IMR-90 (cell line): ENCODE data around the gene ERVW-1. TPM values are rescaled to one million over a fixed set of nuclear protein-coding genes. Genes with fewer than 3 reads are reported as not detected.

Source experiments
- ATAC-seq: fragments of 200-7000 bp; cut with Tn5 transposase; 2 replicates; pipeline ENCODE4 v1.9.1; 2020; ENCODE audit warnings: low read depth, mild to moderate bottlenecking, moderate library complexity
- BruUV-seq: library from RNA; stranded (reverse); fragments of 400-500 nt; replicated peaks from 2 replicates; lab custom pipeline; 2021; lab: Mats Ljungman, UMichigan
- CTCF ChIA-PET: fragments of 300-600 bp; formaldehyde crosslinking; extraction: SDS; loops from one replicate; lab custom pipeline; 2021; ENCODE audit warnings: antibody characterized with exemption; lab: Yijun Ruan, JAX
- POLR2A ChIA-PET: fragments of 300-600 bp; sonication (Branson Sonifier 250); formaldehyde crosslinking; loops from one replicate; lab custom pipeline; 2022; ENCODE audit warnings: antibody characterized with exemption; ENCODE audit not compliant: unreplicated experiment; lab: Charles Lee
- DNase-seq: peaks from one replicate; pipeline ENCODE4 v3.0.0; 2013
- H2AFZ ChIP-seq: replicated peaks from 2 replicates; pipeline ENCODE3; 2013; ENCODE audit warnings: low read length, mild to moderate bottlenecking; ENCODE audit not compliant: poor library complexity
- H2AK5ac ChIP-seq: 2 replicates; pipeline ENCODE4 v1.6.1; 2013; ENCODE audit warnings: low read depth, low read length, inconsistent platforms
- H2AK9ac ChIP-seq: replicated peaks from 2 replicates; pipeline ENCODE3; 2013; ENCODE audit warnings: mild to moderate bottlenecking, low read depth, low read length, moderate library complexity; ENCODE audit not compliant: poor library complexity
- H2BK120ac ChIP-seq: 2 replicates; pipeline ENCODE4 v1.6.1; 2013; ENCODE audit warnings: low read depth, low read length, inconsistent platforms
- H2BK15ac ChIP-seq: 3 replicates; pipeline ENCODE4 v1.6.1; 2013; ENCODE audit warnings: low read depth, low read length, inconsistent platforms
- H2BK20ac ChIP-seq: 2 replicates; pipeline ENCODE4 v1.6.1; 2013; ENCODE audit warnings: low read depth, mild to moderate bottlenecking, inconsistent platforms, low read length, moderate library complexity
- H2BK5ac ChIP-seq: 2 replicates; pipeline ENCODE4 v1.6.1; 2013; ENCODE audit warnings: mild to moderate bottlenecking, low read depth, low read length, inconsistent platforms; ENCODE audit not compliant: poor library complexity, severe bottlenecking
- H3K14ac ChIP-seq: replicated peaks from 2 replicates; pipeline ENCODE4 v1.6.1; 2013; ENCODE audit warnings: low read depth, low read length, inconsistent platforms
- H3K18ac ChIP-seq: 2 replicates; pipeline ENCODE4 v1.6.1; 2013; ENCODE audit warnings: low read depth, low read length, control low read depth
- H3K23ac ChIP-seq: 2 replicates; pipeline ENCODE4 v1.6.1; 2013; ENCODE audit warnings: low read depth, low read length, inconsistent platforms
- H3K27ac ChIP-seq: 2 replicates; pipeline ENCODE4 v1.5.1; 2013; ENCODE audit warnings: mild to moderate bottlenecking, control low read depth, low read length; ENCODE audit not compliant: insufficient read depth
- H3K27me3 ChIP-seq: 2 replicates; pipeline ENCODE4 v1.6.1; 2013; ENCODE audit warnings: low read length; ENCODE audit not compliant: control insufficient read depth, insufficient read depth
- H3K36me3 ChIP-seq: 2 replicates; pipeline ENCODE4 v1.6.1; 2013; ENCODE audit warnings: low read length, mixed read lengths; ENCODE audit not compliant: control insufficient read depth, insufficient read depth
- H3K4ac ChIP-seq: 2 replicates; pipeline ENCODE4 v1.6.1; 2013; ENCODE audit warnings: low read depth, low read length, inconsistent platforms
- H3K4me1 ChIP-seq: 2 replicates; pipeline ENCODE4 v1.6.1; 2013; ENCODE audit warnings: low read length, mixed read lengths; ENCODE audit not compliant: control insufficient read depth, insufficient read depth
- H3K4me2 ChIP-seq: 2 replicates; pipeline ENCODE4 v1.6.1; 2013; ENCODE audit warnings: low read depth, mild to moderate bottlenecking, control low read depth, low read length, moderate library complexity
- H3K4me3 ChIP-seq: 2 replicates; pipeline ENCODE4 v1.5.1; 2013; ENCODE audit warnings: low read depth, mild to moderate bottlenecking, control low read depth, low read length, moderate library complexity; ENCODE audit not compliant: insufficient read depth
- H3K56ac ChIP-seq: 2 replicates; pipeline ENCODE4 v1.6.1; 2013; ENCODE audit warnings: low read length, inconsistent platforms; ENCODE audit not compliant: insufficient read depth; ENCODE audit errors: extremely low read depth
- H3K79me1 ChIP-seq, 2 experiments: 2 replicates each; pipeline ENCODE4 v1.6.1; 2013; ENCODE audit warnings: low read length in 2 of 2, inconsistent platforms in 1 of 2, low read depth in 1 of 2
- H3K9ac ChIP-seq: 2 replicates; pipeline ENCODE4 v1.6.1; 2013; ENCODE audit warnings: low read depth, low read length, control low read depth
- H3K9me1 ChIP-seq: 2 replicates; pipeline ENCODE4 v1.6.1; 2013; ENCODE audit warnings: low read length, inconsistent platforms; ENCODE audit not compliant: insufficient read depth
- H3K9me3 ChIP-seq: 2 replicates; pipeline ENCODE4 v1.6.1; 2013; ENCODE audit warnings: low read length; ENCODE audit not compliant: control insufficient read depth, insufficient read depth
- H4K20me1 ChIP-seq: 2 replicates; pipeline ENCODE4 v1.6.1; 2013; ENCODE audit warnings: low read length, inconsistent platforms; ENCODE audit not compliant: insufficient read depth
- H4K5ac ChIP-seq: 2 replicates; pipeline ENCODE4 v1.6.1; 2013; ENCODE audit warnings: mild to moderate bottlenecking, low read depth, low read length, control low read depth
- H4K8ac ChIP-seq, 2 experiments: 2 replicates each; pipeline ENCODE4 v1.6.1; 2013; ENCODE audit warnings: low read depth in 2 of 2, low read length in 2 of 2, control low read depth in 1 of 2, inconsistent platforms in 1 of 2
- H4K91ac ChIP-seq: 2 replicates; pipeline ENCODE4 v1.6.1; 2013; ENCODE audit warnings: low read depth, low read length, inconsistent platforms; ENCODE audit not compliant: insufficient read depth
- BHLHE40 ChIP-seq: fragments of 150-350 bp; IDR thresholded peaks from 2 replicates; pipeline ENCODE4 v1.6.1; 2016; ENCODE audit warnings: mild to moderate bottlenecking, low read depth, low read length
- CEBPB ChIP-seq: IDR thresholded peaks from 2 replicates; pipeline ENCODE4 v1.6.1; 2012; ENCODE audit warnings: low read depth, low read length, improper control_type of control experiment
- CHD1 ChIP-seq: IDR thresholded peaks from 2 replicates; pipeline ENCODE4 v1.6.1; 2012; ENCODE audit warnings: low read depth, low read length, improper control_type of control experiment
- FOS ChIP-seq: fragments of 150-350 bp; IDR thresholded peaks from 2 replicates; pipeline ENCODE4 v1.6.1; 2016; ENCODE audit warnings: low read depth, low read length
- MAFK ChIP-seq: IDR thresholded peaks from 2 replicates; pipeline ENCODE4 v1.6.1; 2012; ENCODE audit warnings: low read depth, low read length, improper control_type of control experiment
- MAZ ChIP-seq: IDR thresholded peaks from 2 replicates; pipeline ENCODE4 v1.6.1; 2012; ENCODE audit warnings: low read depth, mild to moderate bottlenecking, low read length, improper control_type of control experiment, moderate library complexity, borderline replicate concordance
- MXI1 ChIP-seq: IDR thresholded peaks from 2 replicates; pipeline ENCODE4 v1.6.1; 2012; ENCODE audit warnings: low read depth, mild to moderate bottlenecking, low read length, moderate library complexity, borderline replicate concordance
- NFE2L2 ChIP-seq: fragments of 150-350 bp; IDR thresholded peaks from 2 replicates; pipeline ENCODE4 v1.6.1; 2016; ENCODE audit warnings: low read depth, mild to moderate bottlenecking, low read length
- POLR2A ChIP-seq: IDR thresholded peaks from 2 replicates; pipeline ENCODE4 v1.6.1; 2012; ENCODE audit warnings: mild to moderate bottlenecking, low read depth, low read length
- RAD21 ChIP-seq: IDR thresholded peaks from 2 replicates; pipeline ENCODE4 v1.6.1; 2012; ENCODE audit warnings: low read length, improper control_type of control experiment
- RCOR1 ChIP-seq: IDR thresholded peaks from 2 replicates; pipeline ENCODE4 v1.6.1; 2012; ENCODE audit warnings: mild to moderate bottlenecking, low read length, improper control_type of control experiment; ENCODE audit not compliant: insufficient replicate concordance
- RFX5 ChIP-seq: IDR thresholded peaks from 2 replicates; pipeline ENCODE4 v1.8.0; 2012; ENCODE audit warnings: low read depth, mild to moderate bottlenecking, low read length, moderate library complexity
- SMC3 ChIP-seq: fragments of 150-350 bp; IDR thresholded peaks from 2 replicates; pipeline ENCODE4 v1.6.1; 2016; ENCODE audit warnings: low read depth, mild to moderate bottlenecking, antibody characterized with exemption, low read length, moderate library complexity
- WGBS, 2 experiments: methylation state at CpG; one replicate each; pipeline versions ENCODE4 v1.1.5 to v1.1.7; 2013; ENCODE audit warnings: missing lambda C conversion rate in 2 of 2; ENCODE audit not compliant: insufficient read length in 1 of 2; ENCODE audit errors: extremely low coverage in 2 of 2; 5-methylcytosine and 5-hydroxymethylcytosine counted together
- dilution Hi-C: fragments of 300-500 bp; cut with HindIII; formaldehyde crosslinking; loops from one replicate; pipeline ENCODE4 v1.14.3; 2018; ENCODE audit warnings: low sequenced_read_pairs; ENCODE audit not compliant: unreplicated experiment
- in situ Hi-C: fragments of 300-500 bp; cut with MboI; formaldehyde crosslinking; loops from 3 replicates; pipeline ENCODE4 v1.14.3; 2019; ENCODE audit warnings: low sequenced_read_pairs, inconsistent platforms, mixed read lengths
- intact Hi-C: fragments of 100-400 bp; cut with micrococcal nuclease; formaldehyde crosslinking; loops from 2 replicates; pipeline ENCODE4 v1.10.0; 2022
- polyA plus RNA-seq, 3 experiments: library from polyadenylated mRNA; depleted of rRNA; stranded (reverse); fragments of >200 nt; gene quantifications; 2 replicates each; pipeline ENCODE4 v1.2.3, GENCODE V29; 2012; ENCODE audit warnings: low replicate concordance in 1 of 3
- total RNA-seq: library from RNA; depleted of rRNA; stranded (reverse); fragments of >200 nt; gene quantifications from 2 replicates; pipeline ENCODE4 v1.2.3, GENCODE V29; 2012
- TF ChIP-seq, protein P1 (sequence below): fragments of 150-350 bp; IDR thresholded peaks from 2 replicates; pipeline ENCODE4 v1.6.1; 2017; ENCODE audit warnings: mild to moderate bottlenecking, antibody characterized with exemption, low read length, low read depth

Gene ERVW-1
- total and polyA plus RNA-seq, 2 of the 4 experiments (the other 2 are of a cell fraction): not detected

DNA sequence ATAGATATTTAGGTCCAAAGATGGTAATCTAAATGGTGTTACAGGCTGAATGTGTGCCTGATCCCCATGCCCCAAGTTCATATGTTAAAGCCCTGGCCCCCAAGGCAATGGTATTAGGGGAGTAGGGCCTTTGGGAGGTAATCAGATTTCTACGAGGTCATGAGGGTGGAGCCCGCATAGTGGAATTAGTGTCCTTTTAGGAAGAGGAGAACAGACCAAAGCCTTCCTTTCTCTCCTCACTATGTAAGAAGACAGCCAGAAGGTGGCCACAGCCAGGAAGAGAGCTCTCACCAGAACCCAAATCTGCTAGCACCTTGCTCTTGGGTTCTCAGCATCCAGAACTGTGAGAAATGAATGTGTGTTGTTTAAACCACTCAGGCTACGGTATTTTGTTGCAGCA lies 15.2 kb downstream of the ERVW-1 start:
- dilution Hi-C loops: no loop called here
- no peaks in the 10 kb centered on the region for H4K20me1 ChIP-seq
- in situ Hi-C loops: no loop called here
- H2BK120ac ChIP-seq: no peak overlapping the region
- no peak overlapping the region for H2BK20ac ChIP-seq
- CTCF ChIA-PET: no interaction called here
- H3K27ac ChIP-seq: no peak overlapping the region
- no peak overlapping the region for H3K56ac ChIP-seq
- H2AFZ ChIP-seq: no peak overlapping the region
- H4K91ac ChIP-seq: no peak overlapping the region
- H3K9ac ChIP-seq: no peak overlapping the region
- H4K5ac ChIP-seq: no peak overlapping the region
- H3K4me2 ChIP-seq: no peak overlapping the region
- no peaks in the 10 kb centered on the region for H3K79me1 ChIP-seq
- H2AK9ac ChIP-seq: no peak overlapping the region
- POLR2A ChIA-PET: no interaction called here
- H3K4me1 ChIP-seq: no peaks in the 10 kb centered on the region
- H4K8ac ChIP-seq: no peak overlapping the region
- no peaks in the 10 kb centered on the region for H3K27me3 ChIP-seq
- TF ChIP-seq, protein P1, sequence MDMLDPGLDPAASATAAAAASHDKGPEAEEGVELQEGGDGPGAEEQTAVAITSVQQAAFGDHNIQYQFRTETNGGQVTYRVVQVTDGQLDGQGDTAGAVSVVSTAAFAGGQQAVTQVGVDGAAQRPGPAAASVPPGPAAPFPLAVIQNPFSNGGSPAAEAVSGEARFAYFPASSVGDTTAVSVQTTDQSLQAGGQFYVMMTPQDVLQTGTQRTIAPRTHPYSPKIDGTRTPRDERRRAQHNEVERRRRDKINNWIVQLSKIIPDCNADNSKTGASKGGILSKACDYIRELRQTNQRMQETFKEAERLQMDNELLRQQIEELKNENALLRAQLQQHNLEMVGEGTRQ: no peak
- TF ChIP-seq RFX5: no peak
- no peak for TF ChIP-seq RCOR1
- no peak for TF ChIP-seq MXI1
- no peak for TF ChIP-seq MAZ
- TF ChIP-seq POLR2A: no peak
- no peak for TF ChIP-seq NFE2L2
- TF ChIP-seq BHLHE40: no peak
- TF ChIP-seq CEBPB: no peak
- no peak for TF ChIP-seq SMC3
- no peak for TF ChIP-seq MAFK
- TF ChIP-seq CHD1: no peak
- no peak for TF ChIP-seq FOS
- no peak for TF ChIP-seq RAD21
- DNase-seq (no peak), ATAC-seq (no peak)
- no peak overlapping the region for H3K4me3 ChIP-seq
- H3K14ac ChIP-seq: no peak overlapping the region
- H3K18ac ChIP-seq: no peak overlapping the region
- BruUV-seq: no TSS peak
- intact Hi-C loops: no loop called here
- H2BK5ac ChIP-seq: no peak overlapping the region
- no peak overlapping the region for H2AK5ac ChIP-seq
- no peak overlapping the region for H3K4ac ChIP-seq
- no peak overlapping the region for H2BK15ac ChIP-seq
- peaks cover 2% of the 10 kb centered on the region; the same call in 1 of the 2 replicates for H3K9me1 ChIP-seq
- WGBS, 2 experiments: 100% methylated on average over 1 of the region's 3 CpGs; no CpG with 5 or more reads in 1 of the 2 experiments
- no peaks in the 10 kb centered on the region for H3K9me3 ChIP-seq
- H3K36me3 ChIP-seq: peaks cover 1% of the 10 kb centered on the region; the same call in 1 of the 2 replicates
- no peak overlapping the region for H3K23ac ChIP-seq
